Progenitor cell of endocrine pancreas (in vitro differentiated cells): ENCODE results near the gene PSORS1C1. TPM values are rescaled to one million over a fixed set of nuclear protein-coding genes. Genes with fewer than 3 reads are reported as not detected.

ENCODE experiments used
- DNase-seq: peaks from one replicate; pipeline ENCODE4 v3.0.0; 2021; ENCODE audit warnings: low spot score; ENCODE audit not compliant: unreplicated experiment
- H3K27ac Mint-ChIP-seq: 2 replicates; pipeline ENCODE4 v1.8.0; 2021; ENCODE audit warnings: mild to moderate bottlenecking, moderate library complexity, mixed read lengths
- H3K27me3 Mint-ChIP-seq: 2 replicates; pipeline ENCODE4 v1.8.0; 2021; ENCODE audit warnings: mixed read lengths
- H3K36me3 Mint-ChIP-seq: 2 replicates; pipeline ENCODE4 v1.8.0; 2022; ENCODE audit warnings: mixed read lengths; ENCODE audit not compliant: insufficient read depth
- H3K4me1 Mint-ChIP-seq: 2 replicates; pipeline ENCODE4 v1.8.0; 2021; ENCODE audit warnings: low read depth, mixed read lengths
- H3K4me3 Mint-ChIP-seq: 2 replicates; pipeline ENCODE4 v1.8.0; 2021; ENCODE audit warnings: low read depth, mild to moderate bottlenecking, moderate library complexity, mixed read lengths
- H3K9me3 Mint-ChIP-seq: 2 replicates; pipeline ENCODE4 v1.8.0; 2021; ENCODE audit warnings: low read depth, mixed read lengths
- CTCF ChIP-seq: fragments of 200-600 bp; sonication (generic); IDR thresholded peaks from one replicate; pipeline ENCODE4 v1.5.0; 2021; ENCODE audit warnings: antibody characterized with exemption, mild to moderate bottlenecking; ENCODE audit not compliant: unreplicated experiment
- total RNA-seq: library from RNA; stranded (reverse); gene quantifications from 2 replicates; pipeline ENCODE4 v1.2.1, GENCODE V29; 2021

Gene PSORS1C1
- total RNA-seq, 1 donor from 2014 or later: not detected

- Mint-ChIP-seq H3K27ac (no peak overlapping the region), H3K4me3 (no peak overlapping the region), H3K27me3 (peaks cover 19% of the 10 kb centered on the region), H3K4me1 (peaks cover 1% of the 10 kb centered on the region), H3K36me3 (no peaks in the 10 kb centered on the region), H3K9me3 (no peaks in the 10 kb centered on the region)
- DNase-seq: no peak
- TF ChIP-seq CTCF: no peak
These were observed 2.2 kb downstream of the PSORS1C1 start for GRCh38 chr6:31116661-31117385.

- Mint-ChIP-seq H3K4me3 (no peak overlapping the region), H3K4me1 (peaks cover 1% of the 10 kb centered on the region), H3K36me3 (no peaks in the 10 kb centered on the region), H3K9me3 (no peaks in the 10 kb centered on the region), H3K27me3 (peaks cover 15% of the 10 kb centered on the region), H3K27ac (no peak overlapping the region)
- DNase-seq: no peak
- no peak for TF ChIP-seq CTCF
These were observed 3.6 kb downstream of the PSORS1C1 start for GRCh38 chr6:31118178-31118577.

GRCh38 chr6:31120151-31120915 is 5.7 kb downstream of the PSORS1C1 start, which contains the start of gene CDSN:
CDSN (minus strand) TSS chr6:31120446; CDS start chr6:31120419, 27 bp downstream.
- H3K27me3 Mint-ChIP-seq: peaks cover 22% of the 10 kb centered on the region
- no peaks in the 10 kb centered on the region for H3K4me1 Mint-ChIP-seq
- no peaks in the 10 kb centered on the region for H3K36me3 Mint-ChIP-seq
- no peak within 1 kb of the TSS for H3K27ac Mint-ChIP-seq
- no peak for TF ChIP-seq CTCF
- no peak for DNase-seq
- no peaks in the 10 kb centered on the region for H3K9me3 Mint-ChIP-seq
- H3K4me3 Mint-ChIP-seq: no peak within 1 kb of the TSS

- Mint-ChIP-seq H3K36me3 (no peaks in the 10 kb centered on the region), H3K4me1 (no peaks in the 10 kb centered on the region), H3K27ac (no peak overlapping the region), H3K4me3 (no peak overlapping the region), H3K27me3 (peaks cover 17% of the 10 kb centered on the region), H3K9me3 (no peaks in the 10 kb centered on the region)
- TF ChIP-seq CTCF: no peak
- no peak for DNase-seq
These were observed 6.7 kb downstream of the PSORS1C1 start for GRCh38 chr6:31121131-31121790.
